A549 (cell line): Measurements from ENCODE around the gene CD164L2.
"Not testable (repeated sequence)": the region's sequence is repeated elsewhere in the genome, so short reads cannot be mapped to it uniquely, and the experiment has no call there.

Experiments
- CTCF ChIP-seq: fragments of >200 bp; sonication (Bioruptor Twin); formaldehyde crosslinking; IDR thresholded peaks from 3 replicates; pipeline ENCODE4 v1.5.1; 2016
- POLR2A ChIP-seq: IDR thresholded peaks from 2 replicates; pipeline ENCODE4 v1.6.1; 2012; ENCODE audit warnings: mild to moderate bottlenecking, low read length
- REST ChIP-seq: fragments of 200-600 bp; sonication (generic); IDR thresholded peaks from 2 replicates; pipeline ENCODE4 v1.6.1; 2016; ENCODE audit warnings: antibody characterized with exemption, mild to moderate bottlenecking, moderate library complexity
- ZC3H11A ChIP-seq: fragments of 450-650 bp; IDR thresholded peaks from 2 replicates; pipeline ENCODE4 v1.6.1; 2014; ENCODE audit warnings: antibody characterized with exemption, mild to moderate bottlenecking

GRCh38 chr1:27384797-27385196, 1.7 kb upstream of the CD164L2 start:
- TF ChIP-seq CTCF, ZC3H11A, POLR2A, REST: not testable (repeated sequence)
